ENCODE measurements around the gene TMEM14C.

TMEM14C gene

GRCh38 chr6:10695086-10695657 lies 27.7 kb upstream of the TMEM14C start:
- peak overlapping the region; percentile 93 for H3K4me3 ChIP-seq (ENCODE audit: low read depth, low read length, poor library complexity, severe bottlenecking)
- peak overlapping the region; percentile 96 for H3K9ac ChIP-seq (ENCODE audit: low read length)
- no peaks in the 10 kb centered on the region for H3K9me2 ChIP-seq (ENCODE audit: low read depth, low read length)
- H3K36me3 ChIP-seq (ENCODE audit: insufficient read depth, low read length) = peaks cover 33% of the 10 kb centered on the region
- H3F3A ChIP-seq (ENCODE audit: insufficient read depth, low read length) = no peaks in the 10 kb centered on the region
- H3K79me2 ChIP-seq (ENCODE audit: insufficient read depth, low read length) = peaks cover 23% of the 10 kb centered on the region
- H3K9me3 ChIP-seq (ENCODE audit: low read length) = no peaks in the 10 kb centered on the region
- peak overlapping the region; percentile 86 for H3K4me2 ChIP-seq (ENCODE audit: low read length)
- peak overlapping the region; percentile 85 for H3K27ac ChIP-seq (ENCODE audit: low read depth, low read length, poor library complexity, severe bottlenecking)
- peaks cover 22% of the 10 kb centered on the region for H3K4me1 ChIP-seq (ENCODE audit: insufficient read depth, low read length, severe bottlenecking)
- H3K27me3 ChIP-seq (ENCODE audit: insufficient read depth, low read length) = no peaks in the 10 kb centered on the region
- no peak overlapping the region for H2AFZ ChIP-seq (ENCODE audit: low read length)
- TF ChIP-seq, protein P1, sequence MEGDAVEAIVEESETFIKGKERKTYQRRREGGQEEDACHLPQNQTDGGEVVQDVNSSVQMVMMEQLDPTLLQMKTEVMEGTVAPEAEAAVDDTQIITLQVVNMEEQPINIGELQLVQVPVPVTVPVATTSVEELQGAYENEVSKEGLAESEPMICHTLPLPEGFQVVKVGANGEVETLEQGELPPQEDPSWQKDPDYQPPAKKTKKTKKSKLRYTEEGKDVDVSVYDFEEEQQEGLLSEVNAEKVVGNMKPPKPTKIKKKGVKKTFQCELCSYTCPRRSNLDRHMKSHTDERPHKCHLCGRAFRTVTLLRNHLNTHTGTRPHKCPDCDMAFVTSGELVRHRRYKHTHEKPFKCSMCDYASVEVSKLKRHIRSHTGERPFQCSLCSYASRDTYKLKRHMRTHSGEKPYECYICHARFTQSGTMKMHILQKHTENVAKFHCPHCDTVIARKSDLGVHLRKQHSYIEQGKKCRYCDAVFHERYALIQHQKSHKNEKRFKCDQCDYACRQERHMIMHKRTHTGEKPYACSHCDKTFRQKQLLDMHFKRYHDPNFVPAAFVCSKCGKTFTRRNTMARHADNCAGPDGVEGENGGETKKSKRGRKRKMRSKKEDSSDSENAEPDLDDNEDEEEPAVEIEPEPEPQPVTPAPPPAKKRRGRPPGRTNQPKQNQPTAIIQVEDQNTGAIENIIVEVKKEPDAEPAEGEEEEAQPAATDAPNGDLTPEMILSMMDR (IDR thresholded peaks at IDR 0.05; ENCODE audit: low read length) = no peak
- no peak for TF ChIP-seq EZH2 (IDR thresholded peaks at IDR 0.05; ENCODE audit: borderline replicate concordance, low read length)
- H4K20me1 ChIP-seq (ENCODE audit: insufficient read depth, low read length) = no peaks in the 10 kb centered on the region

GRCh38 chr6:10696655-10697054 lies 26.2 kb upstream of the TMEM14C start:
- peaks cover 22% of the 10 kb centered on the region for H3K4me1 ChIP-seq (ENCODE audit: insufficient read depth, low read length, severe bottlenecking)
- peaks cover 23% of the 10 kb centered on the region for H3K79me2 ChIP-seq (ENCODE audit: insufficient read depth, low read length)
- peaks cover 46% of the 10 kb centered on the region for H3K36me3 ChIP-seq (ENCODE audit: insufficient read depth, low read length)
- TF ChIP-seq, protein P1 (IDR thresholded peaks at IDR 0.05; ENCODE audit: low read length) = no peak
- no peak for TF ChIP-seq EZH2 (IDR thresholded peaks at IDR 0.05; ENCODE audit: borderline replicate concordance, low read length)
- no peak overlapping the region for H2AFZ ChIP-seq (ENCODE audit: low read length)
- no peaks in the 10 kb centered on the region for H3K27me3 ChIP-seq (ENCODE audit: insufficient read depth, low read length)
- H3K9me3 ChIP-seq (ENCODE audit: low read length) = no peaks in the 10 kb centered on the region
- no peaks in the 10 kb centered on the region for H3F3A ChIP-seq (ENCODE audit: insufficient read depth, low read length)
- peak overlapping the region; percentile 93 for H3K4me3 ChIP-seq (ENCODE audit: low read depth, low read length, poor library complexity, severe bottlenecking)
- H3K4me2 ChIP-seq (ENCODE audit: low read length) = peak overlapping the region; percentile 86
- no peaks in the 10 kb centered on the region for H3K9me2 ChIP-seq (ENCODE audit: low read depth, low read length)
- no peak overlapping the region for H3K27ac ChIP-seq (ENCODE audit: low read depth, low read length, poor library complexity, severe bottlenecking)
- H4K20me1 ChIP-seq (ENCODE audit: insufficient read depth, low read length) = no peaks in the 10 kb centered on the region
- peak overlapping the region; percentile 96; the same call in 1 of the 2 replicates for H3K9ac ChIP-seq (ENCODE audit: low read length)

- H3K9ac ChIP-seq (ENCODE audit: low read length) = no peak overlapping the region
These were observed 8.9 kb upstream of the TMEM14C start for GRCh38 chr6:10713962-10714361.

More at GRCh38 chr6:10713962-10714361, 8.9 kb upstream of the TMEM14C start:
- no peaks in the 10 kb centered on the region for H3K9me2 ChIP-seq (ENCODE audit: low read depth, low read length)
- 0 out of 2 replicates have a peak, but pooled peaks cover 3% of the 10 kb centered on the region for H3K9me3 ChIP-seq (ENCODE audit: low read length)
- H3K4me1 ChIP-seq (ENCODE audit: insufficient read depth, low read length, severe bottlenecking) = no peaks in the 10 kb centered on the region
- no peak overlapping the region for H3K27ac ChIP-seq (ENCODE audit: low read depth, low read length, poor library complexity, severe bottlenecking)
- peaks cover 17% of the 10 kb centered on the region for H3K36me3 ChIP-seq (ENCODE audit: insufficient read depth, low read length)
- H3K4me2 ChIP-seq (ENCODE audit: low read length) = no peak overlapping the region
- no peak overlapping the region for H3K4me3 ChIP-seq (ENCODE audit: low read depth, low read length, poor library complexity, severe bottlenecking)
- TF ChIP-seq EZH2 (IDR thresholded peaks at IDR 0.05; ENCODE audit: borderline replicate concordance, low read length) = no peak
- TF ChIP-seq, protein P1 (IDR thresholded peaks at IDR 0.05; ENCODE audit: low read length) = no peak
- H3K27me3 ChIP-seq (ENCODE audit: insufficient read depth, low read length) = no peaks in the 10 kb centered on the region
- H3F3A ChIP-seq (ENCODE audit: insufficient read depth, low read length) = no peaks in the 10 kb centered on the region
- no peak overlapping the region for H2AFZ ChIP-seq (ENCODE audit: low read length)
- H4K20me1 ChIP-seq (ENCODE audit: insufficient read depth, low read length) = no peaks in the 10 kb centered on the region
- H3K79me2 ChIP-seq (ENCODE audit: insufficient read depth, low read length) = no peaks in the 10 kb centered on the region
